Measurements from ENCODE around the gene ARHGEF7.

The ARHGEF7 gene

DNA sequence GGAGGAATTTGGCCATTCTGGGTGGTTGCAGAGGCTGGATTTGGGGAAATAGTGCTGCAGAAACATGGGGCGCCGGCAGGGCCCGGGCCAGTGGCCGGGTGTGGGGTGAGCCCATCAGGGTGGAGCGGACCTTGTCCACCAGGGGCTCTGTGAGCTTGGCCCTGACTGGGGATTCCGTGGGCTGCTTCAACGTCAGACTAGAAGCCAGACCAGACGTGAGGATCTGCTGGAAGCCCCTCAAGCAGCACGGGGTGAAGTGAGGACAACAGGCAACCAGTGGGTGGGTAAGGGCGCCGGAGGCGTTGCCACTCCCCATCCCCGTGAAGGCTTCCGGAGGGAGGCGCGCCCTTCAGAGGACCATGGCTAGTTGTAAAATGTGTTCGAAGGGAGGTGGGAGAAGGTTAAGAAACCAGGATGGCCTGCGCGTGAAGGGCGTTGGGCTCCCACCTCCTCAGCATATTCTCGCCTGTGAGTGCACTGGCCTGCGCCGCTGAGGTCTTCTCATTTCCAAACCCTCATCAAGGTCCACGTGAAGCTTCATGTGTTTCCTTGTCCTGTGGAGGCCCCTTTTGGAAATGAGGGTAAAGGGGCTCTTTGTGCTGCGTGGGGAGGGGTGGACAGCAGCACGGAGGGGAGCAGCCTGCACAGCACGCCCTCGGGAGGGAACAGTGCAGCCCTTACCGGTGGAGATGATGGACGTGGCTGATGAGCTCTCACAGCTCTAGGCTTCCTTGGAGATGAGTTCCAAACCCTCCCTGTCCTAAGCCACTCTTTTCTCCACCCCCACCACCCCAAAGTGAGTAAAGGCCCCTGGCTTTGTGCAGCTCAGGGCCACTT, 213.7 kb downstream of the ARHGEF7 start:
- no peak for DNase-seq

DNA sequence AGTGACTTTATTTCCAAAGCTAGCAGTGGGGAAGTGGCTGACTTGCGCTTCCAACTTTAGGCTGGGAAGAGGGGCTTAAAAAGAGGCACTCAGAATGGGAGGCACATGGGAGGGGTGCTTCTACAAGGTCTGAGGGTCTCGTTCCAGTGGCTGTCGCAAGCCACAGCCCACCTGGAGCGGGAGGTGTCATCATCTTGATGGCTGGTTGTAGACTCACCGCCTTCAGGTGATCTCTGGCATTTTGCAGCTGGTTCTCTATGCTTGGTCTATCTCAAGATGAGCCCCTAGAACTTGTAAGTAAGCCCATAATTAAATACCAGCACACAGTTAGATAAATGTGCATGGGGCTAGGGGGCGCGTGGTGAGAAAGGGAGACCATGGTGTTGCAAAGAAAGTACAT, 214.5 kb downstream of the ARHGEF7 start:
- no peak for DNase-seq

DNA sequence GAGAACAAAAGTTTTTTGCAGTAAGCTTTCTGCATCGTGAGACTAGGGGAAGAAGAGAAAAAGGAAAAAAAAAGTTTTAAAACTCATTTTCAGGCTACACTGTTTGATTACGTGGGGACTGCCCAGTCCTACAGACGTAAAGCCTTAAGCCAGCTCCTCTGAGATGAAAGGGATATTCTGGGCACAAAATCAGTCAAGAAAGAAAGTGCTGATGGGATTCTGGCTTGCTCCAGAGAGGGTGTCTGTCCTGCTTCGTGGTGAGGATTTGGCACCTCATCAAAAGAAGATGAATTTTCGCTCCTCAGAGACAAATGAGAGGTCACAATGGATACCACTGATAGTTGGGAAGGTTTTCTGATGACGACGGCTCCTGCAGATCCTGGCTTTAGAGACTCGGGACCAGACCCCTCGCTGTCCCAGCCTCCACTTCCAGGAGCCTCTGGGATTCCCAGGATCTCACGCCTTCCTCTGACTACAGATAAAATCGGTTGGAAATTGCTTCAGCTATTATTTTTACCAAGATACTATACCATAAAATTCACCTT, 215.0 kb downstream of the ARHGEF7 start:
- no peak for DNase-seq

DNA sequence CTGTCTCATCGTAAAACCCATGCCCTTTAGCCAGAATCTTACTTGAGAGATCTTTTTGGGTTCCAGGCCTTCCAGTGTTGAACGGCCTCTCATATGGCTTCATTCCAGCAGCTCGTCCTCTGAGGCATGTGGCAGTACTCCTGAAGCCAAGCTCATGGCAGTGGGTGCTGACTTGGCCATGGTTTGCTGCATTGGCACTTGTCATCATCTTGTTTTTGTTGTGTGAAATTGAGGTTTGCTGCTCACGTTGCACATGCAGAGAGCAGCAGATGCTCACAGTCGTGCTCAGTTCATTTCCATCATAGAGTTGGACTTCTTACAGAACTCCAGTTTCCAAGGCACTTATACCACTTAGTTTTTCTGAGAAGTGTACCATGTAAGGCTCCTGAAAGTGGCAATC, 220.2 kb downstream of the ARHGEF7 start:
- no peak for DNase-seq

DNA sequence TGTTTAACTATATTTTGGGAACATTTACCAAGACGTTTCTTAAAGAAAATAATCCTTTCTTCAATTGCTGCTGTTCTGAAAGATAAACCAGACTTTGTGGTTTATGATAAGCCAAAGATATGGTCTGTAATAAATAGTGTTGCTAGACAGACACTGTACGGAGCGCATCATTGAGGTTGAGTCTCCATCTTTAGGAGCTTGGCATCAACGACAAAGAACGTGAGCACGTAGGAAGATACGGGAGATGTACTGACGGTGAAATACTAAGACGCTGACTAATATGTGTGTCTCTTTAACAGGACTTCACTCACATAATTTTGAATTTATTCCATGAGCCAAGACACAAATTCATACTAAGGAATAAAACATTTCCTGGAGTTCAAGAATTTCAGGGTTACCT, 221.6 kb downstream of the ARHGEF7 start:
- no peak for DNase-seq

DNA sequence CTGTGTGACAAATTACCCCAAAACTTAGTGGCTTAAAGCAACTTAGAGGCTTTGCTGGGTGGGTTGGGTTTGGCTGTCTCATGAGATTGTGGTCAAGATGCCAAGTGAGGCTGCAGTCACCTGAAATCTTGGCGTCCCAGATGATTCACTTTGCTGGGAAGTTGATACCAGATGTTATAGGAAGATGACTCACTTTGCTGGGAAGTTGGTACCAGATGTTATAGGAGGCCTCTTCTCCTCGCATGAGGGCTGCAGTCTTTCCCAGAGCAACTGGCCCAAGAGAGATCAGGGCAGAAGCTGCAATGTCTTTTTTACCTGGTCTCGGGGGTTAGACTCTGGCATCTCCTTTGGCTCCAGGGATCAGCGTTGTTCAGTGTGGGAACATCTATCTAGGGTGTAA, 222.1 kb downstream of the ARHGEF7 start:
- no peak for DNase-seq

DNA sequence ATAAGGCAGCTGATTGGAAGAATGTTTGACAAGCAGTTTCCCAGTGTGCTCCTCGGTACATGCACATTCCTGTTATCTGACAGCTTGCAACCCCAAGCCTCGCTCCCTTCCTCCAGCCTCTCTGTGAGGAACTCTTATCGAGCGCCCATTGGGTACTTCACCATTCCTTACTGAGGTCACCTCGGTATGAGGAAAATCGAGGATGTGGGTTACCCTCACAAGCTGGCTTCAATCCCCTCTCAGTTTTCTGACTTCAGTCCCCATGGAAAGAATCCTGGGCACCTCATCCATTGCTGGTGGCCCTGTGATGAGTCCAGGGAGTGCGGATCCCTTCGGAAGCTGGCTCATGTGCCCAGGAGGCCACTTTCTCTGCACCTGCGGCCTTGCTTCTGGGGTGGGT, 222.6 kb downstream of the ARHGEF7 start:
- no peak for DNase-seq

DNA sequence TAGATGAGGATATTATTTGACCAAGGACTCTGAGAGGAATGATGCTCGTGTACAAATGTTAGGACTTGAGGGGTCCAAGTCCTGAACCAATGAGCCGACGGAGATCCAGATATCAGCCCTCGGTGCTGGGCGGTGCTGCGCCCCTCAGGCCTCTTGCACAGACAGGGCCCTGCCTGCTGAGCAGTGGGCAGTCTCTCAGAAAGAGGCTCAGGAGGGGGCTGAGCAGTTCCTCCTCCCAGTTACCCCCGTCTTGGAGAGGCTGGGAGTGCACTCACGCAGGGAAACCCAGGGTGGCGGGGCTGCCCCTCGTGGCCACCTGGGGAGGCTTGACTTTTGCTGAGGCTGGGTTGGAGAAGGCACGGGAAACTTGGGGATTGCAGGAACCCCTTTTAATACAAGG, 223.7 kb downstream of the ARHGEF7 start:
- no peak for DNase-seq

DNA sequence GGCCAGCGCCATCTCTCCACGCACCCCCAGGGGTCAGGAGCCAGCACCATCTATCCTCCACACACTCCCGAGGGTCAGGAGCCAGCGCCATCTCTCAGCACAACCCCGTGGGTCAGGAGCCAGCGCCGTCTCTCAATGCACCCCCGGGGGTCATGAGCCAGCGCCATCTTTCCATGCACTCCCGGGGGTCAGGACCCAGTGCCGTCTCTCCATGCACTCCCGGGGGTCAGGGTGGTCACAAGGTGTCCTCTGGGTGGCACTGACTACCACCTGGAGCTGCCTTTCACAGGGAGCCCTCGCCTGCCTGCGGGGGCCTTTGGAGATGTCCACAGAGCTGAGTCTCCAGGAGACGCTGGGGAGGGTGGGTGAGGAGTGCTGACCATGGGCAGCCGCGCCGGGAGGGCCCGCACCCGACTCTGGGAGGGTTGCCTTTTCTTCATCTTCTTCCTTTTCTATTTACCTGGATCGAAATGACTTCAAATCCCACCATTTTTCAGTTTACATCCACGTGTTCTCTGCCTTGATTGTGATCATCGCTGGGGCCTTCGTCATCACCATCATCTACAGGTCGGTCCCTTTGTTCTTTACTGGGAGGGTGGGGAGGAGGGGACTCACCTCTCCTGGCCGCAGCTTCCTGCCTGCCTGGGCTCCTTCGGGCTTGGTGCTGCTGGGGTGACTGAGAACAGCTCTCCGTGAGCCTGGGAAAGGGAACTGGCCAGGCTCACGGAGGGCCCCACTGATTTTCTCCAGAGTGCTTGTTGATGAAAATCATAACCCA, 224.4 kb downstream of the ARHGEF7 start:
- no peak for DNase-seq

DNA sequence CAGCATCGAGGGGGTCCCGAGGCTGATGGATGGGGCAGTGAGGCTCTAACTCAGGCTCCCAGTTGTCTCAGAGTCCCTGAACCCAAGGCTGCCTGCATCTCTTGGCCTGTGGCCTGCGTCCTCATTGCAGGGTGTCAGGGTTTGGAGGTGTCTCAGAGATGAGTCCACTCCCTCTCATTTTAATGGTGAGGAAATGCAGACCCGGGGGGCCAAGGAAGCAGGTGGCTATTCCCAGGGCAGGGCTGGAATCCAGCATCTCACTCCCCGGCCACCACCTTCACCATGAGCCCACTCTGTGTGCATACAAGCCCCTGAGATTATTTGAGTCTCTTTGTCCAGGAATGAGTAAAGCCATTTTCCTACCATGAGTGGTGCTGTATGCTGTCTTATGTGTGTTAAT, 226.8 kb downstream of the ARHGEF7 start:
- no peak for DNase-seq

DNA sequence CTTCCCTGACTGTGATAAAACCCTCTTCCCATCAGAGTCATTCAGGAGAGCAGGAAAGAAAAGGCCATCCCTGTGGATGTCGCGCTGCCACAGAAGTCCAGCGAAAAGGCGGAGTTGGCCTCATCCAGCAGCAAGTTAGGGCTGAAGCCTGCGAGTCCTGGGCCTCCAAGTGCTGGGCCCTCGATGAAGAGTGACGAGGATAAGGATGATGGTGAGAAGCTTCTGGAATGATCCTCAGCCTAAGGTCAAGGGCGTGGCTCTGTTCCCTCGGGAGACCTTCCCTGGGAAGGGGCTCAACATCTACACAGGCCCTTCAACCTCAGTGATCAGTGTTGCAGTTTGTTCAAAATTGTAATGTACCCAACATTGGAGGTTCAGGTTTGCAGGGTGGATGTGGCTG, 227.6 kb downstream of the ARHGEF7 start:
- DNase-seq = no peak

DNA sequence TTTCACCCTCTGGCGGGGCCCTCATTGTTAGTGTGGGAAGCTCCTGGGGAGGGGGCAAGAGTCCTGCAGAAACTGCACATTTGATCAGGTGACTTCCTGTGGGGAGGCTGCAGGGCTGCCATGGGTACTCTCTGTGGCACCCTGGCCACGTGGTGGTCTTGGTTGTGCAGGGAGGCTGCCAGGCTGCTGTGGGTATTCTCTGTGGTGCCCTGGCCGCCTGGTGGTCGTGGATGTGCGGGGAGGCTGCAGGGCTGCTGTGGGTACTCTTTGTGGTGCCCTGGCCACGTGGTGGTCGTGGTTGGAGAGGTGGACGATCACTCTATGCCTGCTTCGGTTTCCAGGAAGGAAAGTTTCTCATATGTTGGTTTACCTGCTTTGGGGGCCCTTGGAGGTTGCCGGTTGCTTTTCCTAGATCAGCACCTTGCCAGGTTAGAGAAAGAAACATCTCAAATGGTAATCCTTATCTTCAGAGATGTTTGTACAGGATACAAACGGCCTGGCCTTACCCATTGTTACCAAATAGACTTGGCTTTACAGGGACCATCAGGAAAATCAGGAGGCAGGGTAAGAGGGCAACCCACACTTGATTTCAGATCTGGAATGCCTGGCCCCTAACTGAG, 228.2 kb downstream of the ARHGEF7 start:
- no peak for DNase-seq

DNA sequence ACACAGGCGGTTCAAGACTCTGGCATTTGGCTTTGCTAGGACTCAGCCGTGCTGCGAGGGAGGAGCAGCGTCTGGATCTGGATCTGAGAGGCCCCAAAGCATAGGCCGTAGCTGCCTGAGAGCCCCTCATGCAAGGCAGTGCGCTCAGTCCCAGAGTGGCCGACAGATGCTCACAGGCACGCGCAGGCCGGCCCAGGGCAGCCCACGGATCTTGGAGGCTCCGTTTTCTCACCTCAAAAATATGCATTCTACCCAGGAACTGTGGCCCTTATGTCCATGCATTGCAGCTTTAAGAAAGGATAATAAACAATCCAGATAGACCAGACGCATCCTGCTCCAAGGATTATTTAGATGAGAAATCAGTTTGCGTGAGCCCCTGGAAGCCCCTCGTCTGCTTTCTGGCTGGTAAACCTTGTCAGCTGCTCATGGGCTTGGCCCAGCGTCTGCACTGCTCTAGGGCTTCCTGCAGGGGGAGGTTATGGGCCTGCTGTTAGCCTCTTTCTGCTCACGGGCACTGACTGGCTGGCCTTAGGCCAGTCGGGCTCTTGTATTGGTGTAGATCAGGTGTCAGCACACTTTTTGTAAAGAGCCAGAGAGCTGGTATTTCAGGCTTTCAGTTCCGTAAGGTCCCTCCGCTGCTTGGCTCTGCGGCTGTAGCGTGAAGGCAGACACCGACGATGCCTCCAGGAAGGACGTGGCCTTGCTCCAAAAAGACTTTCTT, 229.5 kb downstream of the ARHGEF7 start:
- DNase-seq = no peak

DNA sequence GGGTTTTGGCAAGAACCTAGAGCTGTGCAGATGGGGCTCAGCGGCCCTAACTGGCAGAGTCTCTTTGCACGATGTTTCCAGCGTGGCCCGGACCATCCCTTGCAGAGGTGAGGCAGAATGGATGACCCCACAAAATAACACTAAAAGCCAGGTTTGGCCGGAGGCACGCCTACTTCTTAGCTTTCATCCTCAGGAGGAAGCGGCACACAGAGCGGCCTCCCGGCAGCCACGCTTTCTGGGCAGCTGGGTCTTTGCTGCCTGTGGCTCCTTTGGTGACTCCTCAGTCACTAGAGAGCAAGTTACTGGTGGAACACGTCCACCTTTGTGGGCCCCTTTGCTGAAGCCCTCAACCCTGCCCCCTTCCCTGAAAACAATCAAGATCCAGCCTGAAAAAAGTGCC, 230.6 kb downstream of the ARHGEF7 start:
- no peak for DNase-seq

DNA sequence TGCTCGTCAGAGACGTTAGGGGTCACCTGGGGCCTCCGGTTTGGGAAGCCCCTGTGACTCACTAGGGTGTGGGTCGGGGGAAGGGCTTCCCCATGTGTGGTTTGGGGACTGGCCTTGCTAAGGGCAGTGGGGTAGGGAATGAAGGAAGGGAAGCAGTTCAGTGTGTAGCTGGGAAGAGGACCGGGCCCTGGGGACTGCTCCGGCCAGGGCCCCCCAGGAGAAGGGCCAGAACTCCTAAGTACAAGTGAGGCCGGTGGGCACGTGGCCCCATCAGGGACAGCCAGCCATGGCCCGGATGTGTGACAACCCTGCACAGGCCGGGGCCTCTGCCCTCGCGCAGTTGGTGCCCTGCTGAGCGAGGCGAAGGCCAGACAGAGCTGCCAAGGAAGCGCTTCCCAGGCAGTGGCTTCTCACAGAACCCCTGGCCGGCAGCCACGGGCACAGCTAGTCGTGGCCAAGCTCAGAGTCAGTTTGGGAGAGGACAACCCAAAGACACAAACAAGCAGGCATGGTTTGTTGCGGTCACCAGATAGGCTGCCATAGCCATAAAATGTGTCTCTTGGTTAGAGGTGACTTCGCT, 231.1 kb downstream of the ARHGEF7 start:
- no peak for DNase-seq

DNA sequence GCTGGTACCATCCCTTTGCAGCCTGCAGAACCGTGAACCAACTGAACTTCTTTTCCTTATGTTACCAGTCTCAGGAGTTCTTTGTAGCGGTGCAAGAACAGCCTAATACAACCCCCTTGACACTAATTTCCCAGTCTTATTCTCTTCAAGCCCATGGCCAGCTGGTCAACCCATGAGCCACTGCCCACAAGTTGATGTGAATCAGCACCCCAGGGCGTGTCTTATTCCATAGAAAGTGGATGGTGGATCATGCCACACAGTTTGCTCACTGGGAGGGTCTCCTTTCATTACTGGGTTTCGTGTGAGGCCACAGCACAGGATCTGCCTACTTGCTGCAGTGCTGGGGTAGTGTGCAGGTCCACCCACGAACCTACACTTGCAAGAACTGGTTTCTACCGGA, 232.3 kb downstream of the ARHGEF7 start:
- DNase-seq = no peak

DNA sequence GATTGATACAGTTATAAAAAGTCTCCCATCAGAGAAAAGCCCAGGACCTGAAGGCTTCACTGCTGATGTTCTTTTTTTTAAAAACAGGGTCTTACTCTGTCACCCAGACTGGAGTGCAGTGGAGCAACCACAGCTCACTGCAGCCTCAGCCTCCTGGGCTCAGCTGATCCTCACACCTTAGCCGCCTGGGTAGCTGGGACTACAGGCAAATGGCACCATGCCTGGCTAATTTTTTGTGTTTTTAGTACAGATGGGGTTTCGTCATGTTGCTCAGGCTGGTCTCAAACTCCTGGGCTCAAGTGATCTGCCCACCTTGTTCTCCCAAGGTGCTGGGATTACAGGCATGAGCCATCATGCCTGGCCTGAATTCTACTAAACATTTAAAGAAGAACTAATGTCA, 238.4 kb downstream of the ARHGEF7 start:
- no peak for DNase-seq

DNA sequence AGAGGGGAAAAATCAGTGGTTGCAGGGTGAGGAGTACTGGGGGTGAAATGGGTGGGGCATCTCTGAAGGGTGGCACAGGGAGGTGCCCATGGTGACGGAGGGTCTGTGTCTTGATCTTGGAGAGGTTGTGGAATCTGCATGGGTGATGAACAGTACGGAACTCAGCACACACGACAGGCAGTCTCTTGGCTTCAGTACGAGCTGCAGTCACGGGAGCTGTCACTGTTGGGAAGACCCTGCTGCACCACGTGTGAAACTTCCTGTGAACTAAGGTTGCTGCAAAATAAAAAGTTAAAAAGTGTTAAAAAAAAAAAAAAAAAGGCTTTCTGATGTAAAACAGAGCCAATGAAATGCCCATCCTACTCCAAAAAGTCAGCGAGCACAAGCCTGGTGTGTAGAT, 239.7 kb downstream of the ARHGEF7 start:
- DNase-seq = no peak

All from central memory CD4-positive, alpha-beta T cell (primary cell).